ENCODE results near the gene ALDH2.

- TF ChIP-seq EP300 (IDR thresholded peaks at IDR 0.05; ENCODE audit: borderline replicate concordance in 1 of 2, low read depth in 2 of 2, low read length in 2 of 2): no peak
- no peak for TF ChIP-seq CTCF (IDR thresholded peaks at IDR 0.05; ENCODE audit: control extremely low read depth in 1 of 3, insufficient read depth in 1 of 3, low read depth in 1 of 3, low read length in 3 of 3)
- no peak for TF ChIP-seq POLR2A (IDR thresholded peaks at IDR 0.05; ENCODE audit: control extremely low read depth in 1 of 2, low read depth in 2 of 2, low read length in 2 of 2)
- no peak for TF ChIP-seq SP4 (IDR thresholded peaks at IDR 0.05; ENCODE audit: low read length)
- TF ChIP-seq TCF12 (IDR thresholded peaks at IDR 0.05; ENCODE audit: low read depth, low read length): no peak
- TF ChIP-seq EZH2 (IDR thresholded peaks at IDR 0.05; ENCODE audit: low read depth, low read length, severe bottlenecking): no peak
- TF ChIP-seq SIN3A (conservative IDR thresholded peaks at IDR 0.05 in 1 of 2, IDR thresholded peaks at IDR 0.05 in 1 of 2; ENCODE audit: low read depth in 1 of 2, low read length in 2 of 2): no peak
- TF ChIP-seq MAFK (IDR thresholded peaks at IDR 0.05; ENCODE audit: low read depth, low read length): no peak
These were observed 31.4 kb downstream of the ALDH2 start for GRCh38 chr12:111798182-111798581.
